K562 (cell line): Measurements from ENCODE around the gene NONO. TPM values are rescaled to one million over a fixed set of nuclear protein-coding genes. Genes with fewer than 3 reads are reported as not detected.

Experiments used
- ATAC-seq: fragments of 200-7000 bp; cut with Tn5 transposase; 3 replicates; pipeline ENCODE4 v1.9.1; 2020; ENCODE audit warnings: moderate library complexity
- BruUV-seq: library from RNA; stranded (reverse); fragments of 400-500 nt; replicated peaks from 2 replicates; lab custom pipeline; 2021; lab: Mats Ljungman, UMichigan
- CTCF ChIA-PET: fragments of 300-600 bp; formaldehyde crosslinking; extraction: SDS; loops from one replicate; lab custom pipeline; 2021; ENCODE audit warnings: low intra/inter-chr PET ratio; lab: Yijun Ruan, JAX
- POLR2A ChIA-PET: fragments of 300-600, 350-650 bp; sonication (Branson Sonifier 250); formaldehyde crosslinking; extraction: SDS; loops from one replicate; lab custom pipeline; 2021; ENCODE audit warnings: antibody characterized with exemption, inconsistent platforms; lab: Yijun Ruan, JAX
- DNase-seq, 4 experiments: peaks; one replicate each; pipeline versions ENCODE4 v3.0.0 to v3.0.0-alpha.2; 2011 to 2018; ENCODE audit warnings: low spot score in 3 of 4, mixed read lengths in 3 of 4; ENCODE audit errors: extremely low read depth in 1 of 4
- FAIRE-seq: peaks from 2 replicates; lab custom pipeline; 2011; peaks lifted over from hg19 to GRCh38; lab: Jason Lieb, UNC
- H2AFZ ChIP-seq: 2 replicates; pipeline ENCODE4 v1.6.0; 2011; ENCODE audit warnings: low read depth, low read length, control low read depth, inconsistent platforms
- H3K27ac ChIP-seq: fragments of 200-600 bp; 3 replicates; pipeline ENCODE4 v1.8.0; 2011; ENCODE audit warnings: low read depth, mild to moderate bottlenecking, control low read depth, inconsistent platforms, low read length, moderate library complexity, mixed read lengths; ENCODE audit errors: extremely low read depth
- H3K27me3 ChIP-seq, 2 experiments: fragments of 300-600 bp in 1 of 2; 2 replicates in 1 of 2; 3 replicates in 1 of 2; pipeline versions ENCODE4 v1.6.0 to v1.8.0; 2011; ENCODE audit warnings: inconsistent platforms in 2 of 2, low read length in 2 of 2, mild to moderate bottlenecking in 1 of 2, mixed read lengths in 1 of 2, moderate library complexity in 1 of 2; ENCODE audit not compliant: control insufficient read depth in 2 of 2, insufficient read depth in 2 of 2
- H3K36me3 ChIP-seq: fragments of 300-600 bp; 3 replicates; pipeline ENCODE4 v1.8.0; 2011; ENCODE audit warnings: mild to moderate bottlenecking, low read length, inconsistent platforms; ENCODE audit not compliant: control insufficient read depth, insufficient read depth
- H3K4me1 ChIP-seq, 2 experiments: fragments of 200-600 bp in 1 of 2; replicated peaks in 1 of 2; 2 replicates in 1 of 2; 3 replicates in 1 of 2; pipeline versions ENCODE4 v1.5.1 to v1.8.0; 2011; ENCODE audit warnings: inconsistent platforms in 2 of 2, low read length in 2 of 2, mild to moderate bottlenecking in 1 of 2, mixed read lengths in 1 of 2, moderate library complexity in 1 of 2; ENCODE audit not compliant: control insufficient read depth in 2 of 2, insufficient read depth in 2 of 2
- H3K4me2 ChIP-seq: 2 replicates; pipeline ENCODE4 v1.6.1; 2011; ENCODE audit warnings: low read length, control low read depth, inconsistent platforms, mixed read lengths; ENCODE audit not compliant: insufficient read depth
- H3K4me3 ChIP-seq: fragments of 200-600 bp; sonication (generic), shearing (Covaris generic); 2 replicates; pipeline ENCODE4 v1.5.1; 2016; ENCODE audit warnings: control low read depth, inconsistent platforms
- H3K79me2 ChIP-seq: fragments of 200-600 bp; 3 replicates; pipeline ENCODE4 v1.8.0; 2011; ENCODE audit warnings: low read length, inconsistent platforms; ENCODE audit not compliant: control insufficient read depth, insufficient read depth
- H3K9ac ChIP-seq, 2 experiments: 2 replicates each; pipeline versions ENCODE4 v1.6.0 to v1.6.1; 2011; ENCODE audit warnings: low read depth in 2 of 2, low read length in 2 of 2, control low read depth in 1 of 2, inconsistent platforms in 1 of 2, mild to moderate bottlenecking in 1 of 2, mixed read lengths in 1 of 2; ENCODE audit not compliant: insufficient read depth in 1 of 2
- H3K9me1 ChIP-seq: one replicate; pipeline ENCODE4 v1.6.0; 2011; ENCODE audit warnings: inconsistent platforms, mild to moderate bottlenecking, low read length, moderate library complexity; ENCODE audit not compliant: control insufficient read depth, insufficient read depth
- H3K9me3 ChIP-seq: replicated peaks from 2 replicates; pipeline ENCODE4 v1.5.1; 2011; ENCODE audit warnings: low read depth, low read length, inconsistent platforms; ENCODE audit not compliant: control insufficient read depth, insufficient read depth
- H4K20me1 ChIP-seq: replicated peaks from 2 replicates; pipeline ENCODE4 v1.6.1; 2011; ENCODE audit warnings: low read length, inconsistent platforms, mixed read lengths; ENCODE audit not compliant: control insufficient read depth, insufficient read depth
- BDP1 ChIP-seq: IDR thresholded peaks from 3 replicates; pipeline ENCODE4 v1.6.1; 2011; ENCODE audit not compliant: insufficient read length, insufficient read depth
- IFI16 ChIP-seq: fragments of 250-450 bp; sonication (Bioruptor Pico); IDR thresholded peaks from 2 replicates; pipeline ENCODE4 v2.1.2; 2022; ENCODE audit warnings: mild to moderate bottlenecking, inconsistent platforms
- NFXL1 ChIP-seq: fragments of 450-650 bp; formaldehyde crosslinking; IDR thresholded peaks from 2 replicates; pipeline ENCODE4 v1.4.0; 2021; ENCODE audit warnings: mild to moderate bottlenecking
- RFX5 ChIP-seq: IDR thresholded peaks from 2 replicates; pipeline ENCODE4 v1.6.1; 2011; ENCODE audit warnings: low read depth, mild to moderate bottlenecking, improper control_type of control experiment, low read length
- SIRT6 ChIP-seq: IDR thresholded peaks from one replicate; pipeline ENCODE4 v1.6.1; 2012; ENCODE audit warnings: low read depth, mild to moderate bottlenecking, control low read depth, inconsistent platforms, low read length, moderate library complexity
- SMARCA4 ChIP-seq: fragments of 450-650 bp; IDR thresholded peaks from 2 replicates; pipeline ENCODE4 v1.6.1; 2016
- SREBF1 ChIP-seq: fragments of 150-350 bp; IDR thresholded peaks from 2 replicates; pipeline ENCODE4 v1.6.1; 2014; ENCODE audit warnings: antibody characterized with exemption, low read depth, low read length, borderline replicate concordance
- ZBTB1 ChIP-seq: sonication (generic); formaldehyde crosslinking; IDR thresholded peaks from 2 replicates; pipeline ENCODE4 v1.8.1; 2023; ENCODE audit warnings: missing genetic modification reagents, low read depth, mild to moderate bottlenecking, borderline replicate concordance
- ZNF146 ChIP-seq: IDR thresholded peaks from one replicate; pipeline ENCODE4 v1.6.1; 2018; ENCODE audit warnings: missing compliant biosample characterization; ENCODE audit not compliant: unreplicated experiment
- ZNF165 ChIP-seq: fragments of 250-450 bp; sonication (Bioruptor Pico); IDR thresholded peaks from 2 replicates; pipeline ENCODE4 v1.4.0; 2020; ENCODE audit warnings: borderline replicate concordance
- ZNF174 ChIP-seq: fragments of 250-450 bp; sonication (Bioruptor Pico); IDR thresholded peaks from 2 replicates; pipeline ENCODE4 v1.4.0; 2020; ENCODE audit warnings: mild to moderate bottlenecking
- ZNF511 ChIP-seq: sonication (generic); formaldehyde crosslinking; IDR thresholded peaks from 2 replicates; pipeline ENCODE4 v1.8.0; 2022; ENCODE audit warnings: mild to moderate bottlenecking, missing genetic modification reagents
- ZZZ3 ChIP-seq: fragments of 450-650 bp; IDR thresholded peaks from 2 replicates; pipeline ENCODE4 v1.6.1; 2016; ENCODE audit warnings: antibody characterized with exemption, mild to moderate bottlenecking, moderate library complexity
- WGBS: fragments of 100-300 bp; shearing (Covaris generic); methylation state at CpG from one replicate; pipeline ENCODE4 v1.1.6; 2016; ENCODE audit warnings: low coverage, mixed read lengths; ENCODE audit not compliant: insufficient coverage; ENCODE audit errors: missing lambda C conversion rate; 5-methylcytosine and 5-hydroxymethylcytosine counted together
- in situ Hi-C: fragments of 300-500 bp; cut with MboI; formaldehyde crosslinking; loops from 4 replicates; pipeline ENCODE4 v1.15.0; 2018; ENCODE audit warnings: inconsistent platforms, mixed read lengths
- intact Hi-C: fragments of 100-400 bp; cut with micrococcal nuclease; formaldehyde crosslinking; loops from 2 replicates; pipeline ENCODE4 v1.14.2; 2022
- polyA plus RNA-seq, 8 experiments: library from polyadenylated mRNA; depleted of rRNA in 4 of 8; stranded (reverse) in 5 of 8; unstranded in 3 of 8; fragments of >200 nt; fragmentation: Nextera tagmentation in 2 of 8; fragmentation: Illumina TruSeq in 1 of 8; extraction: Ambion mirVana in 2 of 8; extraction: Trizol in 1 of 8; gene quantifications; 2 replicates each; pipeline versions ENCODE4 v1.2.1 to v1.2.3, GENCODE V29; 2011 to 2014; ENCODE audit warnings: inconsistent platforms in 1 of 8, missing spikeins in 1 of 8
- total RNA-seq, 7 experiments: library from RNA; depleted of rRNA in 6 of 7; stranded (reverse); fragments of >200 nt in 6 of 7; fragmentation: Illumina TruSeq in 2 of 7; extraction: Trizol in 2 of 7; gene quantifications; 2 replicates each; pipeline versions ENCODE4 v1.2.1 to v1.2.3, GENCODE V29; 2011 to 2021; ENCODE audit warnings: low replicate concordance in 1 of 7
- TF ChIP-seq, protein P1 (sequence below): fragments of 450-650 bp; IDR thresholded peaks from 2 replicates; pipeline ENCODE4 v1.6.1; 2016; ENCODE audit warnings: low read depth

Gene NONO
- total and polyA plus RNA-seq, 9 of the 15 experiments (the other 6 are each of a cell fraction or from before 2014, with no cell fraction given), result 333 to 651 (median 451) TPM

GRCh38 chrX:71256856-71257255 is 26.6 kb upstream of the NONO start:
- in situ Hi-C loops (no loop called here), intact Hi-C loops (no loop called here)
- Histone ChIP-seq H4K20me1 (no peaks in the 10 kb centered on the region), H3K4me2 (no peak overlapping the region), H3K9ac (no peak overlapping the region), H2AFZ (no peak overlapping the region), H3K9me1 (no peaks in the 10 kb centered on the region), H3K79me2 (peaks cover 17% of the 10 kb centered on the region), H3K27ac (no peak overlapping the region), H3K36me3 (no peaks in the 10 kb centered on the region), H3K4me3 (no peak overlapping the region), H3K27me3 (no peaks in the 10 kb centered on the region), H3K9me3 (no peaks in the 10 kb centered on the region), H3K4me1 (peaks cover 23% of the 10 kb centered on the region in 2 experiments; a peak in 4 of 5 replicates)
- POLR2A ChIA-PET, result no interaction called here
- no TSS peak for BruUV-seq
- TF ChIP-seq NFXL1 (CRISPR knock-in tag), result no peak
- no peak for TF ChIP-seq ZBTB1 (CRISPR knock-in tag)
- no peak for TF ChIP-seq IFI16 (CRISPR knock-in tag)
- TF ChIP-seq ZNF511 (CRISPR knock-in tag), result no peak
- no peak for TF ChIP-seq SMARCA4
- TF ChIP-seq, protein P1, sequence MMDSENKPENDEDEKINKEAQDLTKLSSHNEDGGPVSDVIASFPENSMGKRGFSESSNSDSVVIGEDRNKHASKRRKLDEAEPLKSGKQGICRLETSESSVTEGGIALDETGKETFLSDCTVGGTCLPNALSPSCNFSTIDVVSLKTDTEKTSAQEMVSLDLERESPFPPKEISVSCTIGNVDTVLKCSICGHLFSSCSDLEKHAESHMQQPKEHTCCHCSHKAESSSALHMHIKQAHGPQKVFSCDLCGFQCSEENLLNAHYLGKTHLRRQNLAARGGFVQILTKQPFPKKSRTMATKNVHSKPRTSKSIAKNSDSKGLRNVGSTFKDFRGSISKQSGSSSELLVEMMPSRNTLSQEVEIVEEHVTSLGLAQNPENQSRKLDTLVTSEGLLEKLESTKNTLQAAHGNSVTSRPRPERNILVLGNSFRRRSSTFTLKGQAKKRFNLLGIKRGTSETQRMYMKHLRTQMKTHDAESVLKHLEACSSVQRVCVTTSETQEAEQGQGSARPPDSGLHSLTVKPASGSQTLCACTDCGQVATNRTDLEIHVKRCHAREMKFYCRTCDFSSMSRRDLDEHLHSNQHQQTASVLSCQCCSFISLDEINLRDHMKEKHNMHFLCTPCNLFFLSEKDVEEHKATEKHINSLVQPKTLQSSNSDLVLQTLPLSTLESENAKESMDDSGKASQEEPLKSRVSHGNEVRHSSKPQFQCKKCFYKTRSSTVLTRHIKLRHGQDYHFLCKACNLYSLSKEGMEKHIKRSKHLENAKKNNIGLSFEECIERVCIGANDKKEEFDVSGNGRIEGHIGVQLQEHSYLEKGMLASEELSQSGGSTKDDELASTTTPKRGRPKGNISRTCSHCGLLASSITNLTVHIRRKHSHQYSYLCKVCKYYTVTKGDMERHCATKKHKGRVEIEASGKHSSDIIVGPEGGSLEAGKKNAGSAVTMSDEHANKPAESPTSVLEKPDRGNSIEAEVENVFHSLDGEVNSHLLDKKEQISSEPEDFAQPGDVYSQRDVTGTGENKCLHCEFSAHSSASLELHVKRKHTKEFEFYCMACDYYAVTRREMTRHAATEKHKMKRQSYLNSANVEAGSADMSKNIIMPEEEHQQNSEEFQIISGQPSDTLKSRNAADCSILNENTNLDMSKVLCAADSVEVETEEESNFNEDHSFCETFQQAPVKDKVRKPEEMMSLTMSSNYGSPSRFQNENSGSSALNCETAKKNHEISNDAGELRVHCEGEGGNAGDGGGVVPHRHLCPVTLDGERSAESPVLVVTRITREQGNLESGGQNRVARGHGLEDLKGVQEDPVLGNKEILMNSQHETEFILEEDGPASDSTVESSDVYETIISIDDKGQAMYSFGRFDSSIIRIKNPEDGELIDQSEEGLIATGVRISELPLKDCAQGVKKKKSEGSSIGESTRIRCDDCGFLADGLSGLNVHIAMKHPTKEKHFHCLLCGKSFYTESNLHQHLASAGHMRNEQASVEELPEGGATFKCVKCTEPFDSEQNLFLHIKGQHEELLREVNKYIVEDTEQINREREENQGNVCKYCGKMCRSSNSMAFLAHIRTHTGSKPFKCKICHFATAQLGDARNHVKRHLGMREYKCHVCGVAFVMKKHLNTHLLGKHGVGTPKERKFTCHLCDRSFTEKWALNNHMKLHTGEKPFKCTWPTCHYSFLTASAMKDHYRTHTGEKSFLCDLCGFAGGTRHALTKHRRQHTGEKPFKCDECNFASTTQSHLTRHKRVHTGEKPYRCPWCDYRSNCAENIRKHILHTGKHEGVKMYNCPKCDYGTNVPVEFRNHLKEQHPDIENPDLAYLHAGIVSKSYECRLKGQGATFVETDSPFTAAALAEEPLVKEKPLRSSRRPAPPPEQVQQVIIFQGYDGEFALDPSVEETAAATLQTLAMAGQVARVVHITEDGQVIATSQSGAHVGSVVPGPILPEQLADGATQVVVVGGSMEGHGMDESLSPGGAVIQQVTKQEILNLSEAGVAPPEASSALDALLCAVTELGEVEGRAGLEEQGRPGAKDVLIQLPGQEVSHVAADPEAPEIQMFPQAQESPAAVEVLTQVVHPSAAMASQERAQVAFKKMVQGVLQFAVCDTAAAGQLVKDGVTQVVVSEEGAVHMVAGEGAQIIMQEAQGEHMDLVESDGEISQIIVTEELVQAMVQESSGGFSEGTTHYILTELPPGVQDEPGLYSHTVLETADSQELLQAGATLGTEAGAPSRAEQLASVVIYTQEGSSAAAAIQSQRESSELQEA, result no peak
- no peak for TF ChIP-seq ZZZ3
- TF ChIP-seq SIRT6, result no peak
- TF ChIP-seq ZNF165 (CRISPR knock-in tag), result no peak
- no peak for TF ChIP-seq BDP1
- no peak for TF ChIP-seq SREBF1
- no peak for TF ChIP-seq RFX5
- TF ChIP-seq ZNF174 (CRISPR knock-in tag), result no peak
- no peak for TF ChIP-seq ZNF146 (CRISPR knock-in tag)
- FAIRE-seq, result no peak
- ATAC-seq, result no peak
- CTCF ChIA-PET, result no interaction called here
- peak in 1 of 4 experiments; percentile 0 for DNase-seq
- 100% methylated on average over 1 of the region's 4 CpGs for WGBS
